ENCODE results near the gene MYO7B. TPM values are rescaled to one million over a fixed set of nuclear protein-coding genes. Genes with fewer than 3 reads are reported as not detected.

The MYO7B gene
- total RNA-seq: 1 to 10 TPM; 1.2 to 6.1 (median 3.1) TPM

DNA sequence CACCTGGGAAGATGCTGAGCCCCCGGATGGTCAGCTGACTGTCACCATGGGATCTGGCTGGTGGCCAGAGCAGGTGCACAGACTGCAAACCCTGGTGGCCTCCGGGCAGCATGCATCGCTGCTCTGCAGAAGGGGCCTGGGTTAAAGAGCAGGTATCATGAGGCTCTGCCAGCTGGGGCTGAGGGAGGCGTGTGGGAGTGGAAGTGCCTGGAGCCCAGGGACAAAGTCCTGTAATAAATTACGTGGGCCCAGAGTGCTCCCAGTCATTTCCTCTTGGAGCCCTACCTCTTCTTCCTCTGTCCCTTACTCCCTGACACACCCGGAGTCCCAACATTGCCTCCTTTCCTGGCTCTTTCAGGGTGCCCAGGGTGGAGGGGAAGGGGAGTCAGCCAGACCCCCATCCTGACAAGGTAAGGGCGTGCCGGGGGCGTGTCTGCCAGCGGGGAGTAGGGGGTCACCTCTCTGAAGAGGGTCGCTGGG, at the start of gene MYO7B:
Gene MYO7B (plus strand): TSS at position 262 of the 480 bp plus-strand sequence. CDS start 24,040 bp downstream, outside the sequence.
- 74 to 83% methylated on average over 10 to 11 of the region's 11 CpGs for WGBS, 2 donors
- H3K4me3 ChIP-seq: no peak within 1 kb of the TSS
- DNase-seq: peak in 1 of 2 donors; percentile 41
- peak in 1 of 2 donors; percentile 22 for ATAC-seq (ENCODE audit: low FRiP score in 2 of 2)
- H3K36me3 ChIP-seq: no peaks in the 10 kb centered on the region
- H3K4me1 ChIP-seq: no peaks in the 10 kb centered on the region
- TF ChIP-seq EP300 (IDR thresholded peaks at IDR 0.05) (no peak), POLR2A (IDR thresholded peaks at IDR 0.05) (no peak), POLR2AphosphoS5 (IDR thresholded peaks at IDR 0.05) (no peak)
- TF ChIP-seq, protein P1, sequence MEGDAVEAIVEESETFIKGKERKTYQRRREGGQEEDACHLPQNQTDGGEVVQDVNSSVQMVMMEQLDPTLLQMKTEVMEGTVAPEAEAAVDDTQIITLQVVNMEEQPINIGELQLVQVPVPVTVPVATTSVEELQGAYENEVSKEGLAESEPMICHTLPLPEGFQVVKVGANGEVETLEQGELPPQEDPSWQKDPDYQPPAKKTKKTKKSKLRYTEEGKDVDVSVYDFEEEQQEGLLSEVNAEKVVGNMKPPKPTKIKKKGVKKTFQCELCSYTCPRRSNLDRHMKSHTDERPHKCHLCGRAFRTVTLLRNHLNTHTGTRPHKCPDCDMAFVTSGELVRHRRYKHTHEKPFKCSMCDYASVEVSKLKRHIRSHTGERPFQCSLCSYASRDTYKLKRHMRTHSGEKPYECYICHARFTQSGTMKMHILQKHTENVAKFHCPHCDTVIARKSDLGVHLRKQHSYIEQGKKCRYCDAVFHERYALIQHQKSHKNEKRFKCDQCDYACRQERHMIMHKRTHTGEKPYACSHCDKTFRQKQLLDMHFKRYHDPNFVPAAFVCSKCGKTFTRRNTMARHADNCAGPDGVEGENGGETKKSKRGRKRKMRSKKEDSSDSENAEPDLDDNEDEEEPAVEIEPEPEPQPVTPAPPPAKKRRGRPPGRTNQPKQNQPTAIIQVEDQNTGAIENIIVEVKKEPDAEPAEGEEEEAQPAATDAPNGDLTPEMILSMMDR (IDR thresholded peaks at IDR 0.05): no peak
- no peak within 1 kb of the TSS for H3K27ac ChIP-seq
- H3K9me3 ChIP-seq: no peaks in the 10 kb centered on the region
- no peaks in the 10 kb centered on the region for H3K27me3 ChIP-seq

DNA sequence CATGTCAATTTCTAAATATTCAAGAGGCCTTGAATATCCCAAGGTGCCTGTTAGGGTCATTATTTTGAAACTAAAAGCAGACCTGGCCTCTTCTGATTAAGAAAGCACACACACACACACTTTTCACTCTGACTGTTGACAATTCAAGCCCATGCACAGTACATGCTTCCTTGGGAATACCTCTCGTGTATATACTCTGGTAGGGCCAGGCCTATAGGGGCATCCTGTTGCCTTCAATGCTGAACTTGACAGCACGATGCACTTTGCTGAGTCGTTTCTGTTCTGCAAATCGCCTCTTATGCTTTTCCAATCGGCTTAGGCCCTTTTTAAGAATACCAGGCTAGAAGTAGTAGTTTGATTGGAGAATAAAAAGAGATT, 49.8 kb upstream of the MYO7B start:
- Histone ChIP-seq H3K9me3 (no peaks in the 10 kb centered on the region), H3K4me3 (no peak overlapping the region), H3K36me3 (peaks cover 24 to 97% (median 78%) of the 10 kb centered on the region in 4 donors), H3K4me1 (peaks cover 0 to 8% (median 3%) of the 10 kb centered on the region in 4 donors), H3K27ac (no peak overlapping the region), H3K27me3 (no peaks in the 10 kb centered on the region)
- ATAC-seq (ENCODE audit: low FRiP score in 2 of 2) (no peak), DNase-seq (no peak)
- TF ChIP-seq POLR2AphosphoS5 (IDR thresholded peaks at IDR 0.05) (no peak), EP300 (IDR thresholded peaks at IDR 0.05) (no peak), POLR2A (IDR thresholded peaks at IDR 0.05) (no peak)
- TF ChIP-seq, protein P1 (IDR thresholded peaks at IDR 0.05): no peak
- WGBS, 2 donors: 64 to 65% methylated on average over 5 of the region's 5 CpGs

- peak in 1 of 2 donors; percentile 41 for ATAC-seq (ENCODE audit: low FRiP score in 2 of 2)
- TF ChIP-seq, protein P1 (IDR thresholded peaks at IDR 0.05): no peak
- TF ChIP-seq POLR2A (IDR thresholded peaks at IDR 0.05) (no peak), POLR2AphosphoS5 (IDR thresholded peaks at IDR 0.05) (no peak), EP300 (IDR thresholded peaks at IDR 0.05) (no peak)
- WGBS, 2 donors: 66 to 71% methylated on average over 8 of the region's 8 CpGs
Observed at GRCh38 chr2:127486247-127487058, 49.0 kb upstream of the MYO7B start.

GRCh38 chr2:127490283-127490682, 45.2 kb upstream of the MYO7B start:
- peaks cover 29 to 98% (median 61%) of the 10 kb centered on the region in 4 donors for H3K36me3 ChIP-seq
- TF ChIP-seq POLR2AphosphoS5 (IDR thresholded peaks at IDR 0.05) (no peak), EP300 (IDR thresholded peaks at IDR 0.05) (no peak), POLR2A (IDR thresholded peaks at IDR 0.05) (no peak)
- TF ChIP-seq, protein P1 (IDR thresholded peaks at IDR 0.05): no peak
- H3K4me3 ChIP-seq: no peak overlapping the region
- H3K27me3 ChIP-seq: no peaks in the 10 kb centered on the region
- H3K4me1 ChIP-seq: peaks cover 0 to 8% (median 3%) of the 10 kb centered on the region in 4 donors
- WGBS, 2 donors: 91 to 95% methylated on average over 4 of the region's 4 CpGs
- DNase-seq: no peak
- no peak for ATAC-seq (ENCODE audit: low FRiP score in 2 of 2)
- H3K27ac ChIP-seq: no peak overlapping the region
- H3K9me3 ChIP-seq: no peaks in the 10 kb centered on the region

More at GRCh38 chr2:127486247-127487058, 49.0 kb upstream of the MYO7B start:
- H3K27me3 ChIP-seq: no peaks in the 10 kb centered on the region
- H3K4me1 ChIP-seq: peaks cover 0 to 8% (median 3%) of the 10 kb centered on the region in 4 donors
- no peaks in the 10 kb centered on the region for H3K9me3 ChIP-seq
- peaks cover 22 to 97% (median 72%) of the 10 kb centered on the region in 4 donors for H3K36me3 ChIP-seq
- H3K27ac ChIP-seq: no peak overlapping the region
- no peak for DNase-seq
- H3K4me3 ChIP-seq: no peak overlapping the region

Measured in upper lobe of left lung (tissue), 6 donors.